ENCODE data around the gene PBX4. TPM values are rescaled to one million over a fixed set of nuclear protein-coding genes. Genes with fewer than 3 reads are reported as not detected.

PBX4 gene
- total RNA-seq, 1 experiment from 2014 or later: 11.6 TPM

GRCh38 chr19:19655641-19656343 lies 37.3 kb upstream of the PBX4 start:
- ATAC-seq (no peak), DNase-seq (ENCODE audit: low read depth, low spot score) (no peak)
- Histone ChIP-seq H3K9me2 (ENCODE audit: insufficient read depth) (no peaks in the 10 kb centered on the region), H3K36me3 (ENCODE audit: control insufficient read depth in 1 of 2, insufficient read depth in 2 of 2, low read length in 2 of 2) (peaks cover 56 to 61% of the 10 kb centered on the region in 2 experiments), H3K4me2 (ENCODE audit: low read length) (no peak overlapping the region), H3K4me3 (replicated peaks in 1 of 2; ENCODE audit: low read depth in 1 of 2, low read length in 2 of 2) (no peak overlapping the region), H3K27me3 (ENCODE audit: insufficient read depth, low read length) (no peaks in the 10 kb centered on the region), H4K20me1 (ENCODE audit: insufficient read depth) (no peaks in the 10 kb centered on the region), H3K27ac (ENCODE audit: low read depth, low read length) (no peak overlapping the region), H2AFZ (ENCODE audit: low read depth, low read length, poor library complexity, severe bottlenecking) (no peak overlapping the region), H3K79me2 (ENCODE audit: insufficient read depth, low read length) (peaks cover 16% of the 10 kb centered on the region), H3K9ac (ENCODE audit: low read length) (no peak overlapping the region), H3K4me1 (ENCODE audit: control insufficient read depth in 1 of 2, insufficient read depth in 2 of 2, low read length in 2 of 2) (peaks cover 0 to 9% of the 10 kb centered on the region in 2 experiments; a peak in 1 of 4 replicates), H3K9me3 (ENCODE audit: control insufficient read depth in 1 of 2, insufficient read depth in 1 of 2, low read depth in 1 of 2, low read length in 2 of 2) (no peaks in the 10 kb centered on the region)
- intact Hi-C loops (cut with micrococcal nuclease): no loop called here
- RAD21 ChIA-PET (ENCODE audit: low non-redundant PET in 1 of 2, low total read pairs in 2 of 2, uncharacterized antibody in 2 of 2, unreplicated experiment in 2 of 2): no interaction called here
- no TSS peak for BruUV-seq (replicated peaks)
- POLR2A ChIA-PET: no interaction called here
- TF ChIP-seq SP1 (IDR thresholded peaks at IDR 0.05; ENCODE audit: low read depth): no peak
- TF ChIP-seq JUND (IDR thresholded peaks at IDR 0.05): no peak
- no peak for TF ChIP-seq ZBTB33 (IDR thresholded peaks at IDR 0.05; ENCODE audit: extremely low read depth, insufficient replicate concordance, low read length)
- TF ChIP-seq SIN3A (IDR thresholded peaks at IDR 0.05; ENCODE audit: low read depth): no peak
- TF ChIP-seq EZH2 (IDR thresholded peaks at IDR 0.05): no peak
- TF ChIP-seq ZFX (IDR thresholded peaks at IDR 0.05): no peak
- no peak for TF ChIP-seq FOSL1 (IDR thresholded peaks at IDR 0.05; ENCODE audit: low read depth)
- TF ChIP-seq CTCF (IDR thresholded peaks at IDR 0.05 in 2 of 3, conservative IDR thresholded peaks at IDR 0.05 in 1 of 3; ENCODE audit: borderline replicate concordance in 1 of 3, insufficient read depth in 1 of 3, low read depth in 2 of 3, low read length in 2 of 3): no peak
- TF ChIP-seq TCF7L2 (IDR thresholded peaks at IDR 0.05; ENCODE audit: borderline replicate concordance, extremely low read depth, insufficient read depth, insufficient read length): no peak
- TF ChIP-seq, protein P1, sequence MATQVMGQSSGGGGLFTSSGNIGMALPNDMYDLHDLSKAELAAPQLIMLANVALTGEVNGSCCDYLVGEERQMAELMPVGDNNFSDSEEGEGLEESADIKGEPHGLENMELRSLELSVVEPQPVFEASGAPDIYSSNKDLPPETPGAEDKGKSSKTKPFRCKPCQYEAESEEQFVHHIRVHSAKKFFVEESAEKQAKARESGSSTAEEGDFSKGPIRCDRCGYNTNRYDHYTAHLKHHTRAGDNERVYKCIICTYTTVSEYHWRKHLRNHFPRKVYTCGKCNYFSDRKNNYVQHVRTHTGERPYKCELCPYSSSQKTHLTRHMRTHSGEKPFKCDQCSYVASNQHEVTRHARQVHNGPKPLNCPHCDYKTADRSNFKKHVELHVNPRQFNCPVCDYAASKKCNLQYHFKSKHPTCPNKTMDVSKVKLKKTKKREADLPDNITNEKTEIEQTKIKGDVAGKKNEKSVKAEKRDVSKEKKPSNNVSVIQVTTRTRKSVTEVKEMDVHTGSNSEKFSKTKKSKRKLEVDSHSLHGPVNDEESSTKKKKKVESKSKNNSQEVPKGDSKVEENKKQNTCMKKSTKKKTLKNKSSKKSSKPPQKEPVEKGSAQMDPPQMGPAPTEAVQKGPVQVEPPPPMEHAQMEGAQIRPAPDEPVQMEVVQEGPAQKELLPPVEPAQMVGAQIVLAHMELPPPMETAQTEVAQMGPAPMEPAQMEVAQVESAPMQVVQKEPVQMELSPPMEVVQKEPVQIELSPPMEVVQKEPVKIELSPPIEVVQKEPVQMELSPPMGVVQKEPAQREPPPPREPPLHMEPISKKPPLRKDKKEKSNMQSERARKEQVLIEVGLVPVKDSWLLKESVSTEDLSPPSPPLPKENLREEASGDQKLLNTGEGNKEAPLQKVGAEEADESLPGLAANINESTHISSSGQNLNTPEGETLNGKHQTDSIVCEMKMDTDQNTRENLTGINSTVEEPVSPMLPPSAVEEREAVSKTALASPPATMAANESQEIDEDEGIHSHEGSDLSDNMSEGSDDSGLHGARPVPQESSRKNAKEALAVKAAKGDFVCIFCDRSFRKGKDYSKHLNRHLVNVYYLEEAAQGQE (IDR thresholded peaks at IDR 0.05; ENCODE audit: low read depth): no peak
- TF ChIP-seq ZNF274 (IDR thresholded peaks at IDR 0.05; ENCODE audit: low read depth, low read length): no peak
- TF ChIP-seq RAD21 (IDR thresholded peaks at IDR 0.05; ENCODE audit: low read depth): no peak
- TF ChIP-seq SRF (IDR thresholded peaks at IDR 0.05; ENCODE audit: low read depth): no peak
- no peak for TF ChIP-seq EGR1 (IDR thresholded peaks at IDR 0.05; ENCODE audit: low read depth)
- TF ChIP-seq, protein P2, sequence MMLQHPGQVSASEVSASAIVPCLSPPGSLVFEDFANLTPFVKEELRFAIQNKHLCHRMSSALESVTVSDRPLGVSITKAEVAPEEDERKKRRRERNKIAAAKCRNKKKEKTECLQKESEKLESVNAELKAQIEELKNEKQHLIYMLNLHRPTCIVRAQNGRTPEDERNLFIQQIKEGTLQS (IDR thresholded peaks at IDR 0.05): no peak
- no peak for TF ChIP-seq POLR2A (IDR thresholded peaks at IDR 0.05; ENCODE audit: borderline replicate concordance, extremely low read depth, insufficient read depth, insufficient read length)
- TF ChIP-seq YY1 (IDR thresholded peaks at IDR 0.05; ENCODE audit: extremely low read depth, insufficient replicate concordance, low read depth, low read length): no peak
- no peak for TF ChIP-seq CBX3 (IDR thresholded peaks at IDR 0.05; ENCODE audit: low read depth)
- TF ChIP-seq ELF1 (IDR thresholded peaks at IDR 0.05; ENCODE audit: borderline replicate concordance, low read depth): no peak
- TF ChIP-seq EZH2phosphoT487 (IDR thresholded peaks at IDR 0.05; ENCODE audit: borderline replicate concordance): no peak
- CTCF ChIA-PET: no interaction called here
